Jurkat, Clone E6-1 (cell line): Measurements from ENCODE around the gene GMPR.

Source experiments
- DNase-seq: peaks from one replicate; pipeline ENCODE4 v3.0.0-alpha.2; 2011; ENCODE audit warnings: low read depth, low spot score
- H3K4me3 ChIP-seq: 2 replicates; pipeline ENCODE4 v1.5.1; 2011; ENCODE audit warnings: mild to moderate bottlenecking, low read length, control low read depth, moderate library complexity

The GMPR gene

DNA sequence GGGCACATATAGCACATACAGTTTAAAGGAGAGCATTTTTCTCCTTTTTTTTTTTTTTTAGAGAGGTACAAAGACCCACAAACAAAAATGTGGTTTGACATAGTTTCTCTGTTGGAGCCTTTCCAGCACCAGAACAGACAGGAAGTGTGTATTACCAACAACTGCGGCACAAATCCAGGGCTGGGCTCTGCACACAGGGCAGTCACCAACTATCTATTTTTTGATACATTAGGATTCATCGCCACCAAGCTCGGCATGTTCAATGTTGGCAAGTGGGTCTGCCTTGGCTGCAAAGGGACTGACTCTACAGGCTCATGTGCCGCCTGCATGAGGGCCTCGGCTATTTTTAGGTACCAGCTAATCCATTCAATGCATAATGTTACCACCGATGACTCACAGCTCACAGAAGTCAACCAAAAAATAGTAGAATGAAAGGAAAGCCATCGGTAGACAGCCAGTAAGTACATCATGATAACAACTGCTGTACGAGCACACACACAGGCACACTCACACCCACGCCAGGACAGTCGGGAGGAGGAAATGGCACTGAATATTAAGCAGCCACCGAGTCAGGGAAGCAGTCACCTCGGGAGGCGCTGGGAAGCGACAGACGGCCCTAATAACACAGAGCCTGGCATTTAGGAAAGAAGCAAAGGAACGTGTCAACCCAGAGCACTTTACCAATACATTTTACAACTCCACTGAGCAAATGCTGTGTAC lies 81.6 kb downstream of the GMPR start:
- peak; percentile 78 for DNase-seq
- H3K4me3 ChIP-seq, result peak overlapping the region; percentile 35

DNA sequence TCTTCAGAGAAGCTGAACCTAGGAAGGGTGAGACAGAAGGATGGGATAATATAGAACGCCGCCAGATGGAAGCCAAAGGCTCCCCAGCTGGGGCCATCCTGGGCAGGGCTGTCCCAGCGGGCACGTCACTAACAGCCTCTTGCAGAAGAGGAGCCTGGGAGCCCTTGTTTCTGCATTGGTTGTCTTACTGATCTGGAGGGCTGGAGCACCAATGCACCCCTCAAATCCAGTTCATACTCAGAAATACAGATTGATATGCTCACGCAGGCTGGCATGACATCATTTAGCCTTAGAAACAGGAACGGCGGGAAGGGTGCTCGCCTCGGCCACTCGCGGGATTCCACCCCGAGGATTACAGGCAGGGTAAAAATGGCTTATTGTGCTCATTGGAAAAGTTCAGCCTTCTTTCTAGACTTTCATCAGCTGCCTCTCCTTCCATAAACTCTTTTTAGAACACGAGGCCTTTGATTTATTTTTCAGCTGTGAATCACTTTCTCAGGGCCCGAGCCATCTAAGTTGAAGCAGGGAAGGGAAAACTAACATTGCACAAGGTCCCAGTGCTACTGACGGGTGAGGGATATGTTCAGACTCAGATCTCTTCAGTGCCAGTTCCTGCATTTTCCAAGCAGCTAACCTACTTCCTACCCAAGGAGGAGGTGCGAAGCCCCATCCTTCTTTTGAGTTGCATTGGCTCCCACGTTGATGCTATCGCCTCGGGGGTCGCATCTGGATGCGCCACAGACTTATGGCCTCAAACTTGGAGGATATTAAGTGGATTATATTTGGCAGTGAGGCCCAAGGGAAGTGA lies 82.3 kb downstream of the GMPR start:
- H3K4me3 ChIP-seq, result no peak overlapping the region
- DNase-seq, result no peak

DNA sequence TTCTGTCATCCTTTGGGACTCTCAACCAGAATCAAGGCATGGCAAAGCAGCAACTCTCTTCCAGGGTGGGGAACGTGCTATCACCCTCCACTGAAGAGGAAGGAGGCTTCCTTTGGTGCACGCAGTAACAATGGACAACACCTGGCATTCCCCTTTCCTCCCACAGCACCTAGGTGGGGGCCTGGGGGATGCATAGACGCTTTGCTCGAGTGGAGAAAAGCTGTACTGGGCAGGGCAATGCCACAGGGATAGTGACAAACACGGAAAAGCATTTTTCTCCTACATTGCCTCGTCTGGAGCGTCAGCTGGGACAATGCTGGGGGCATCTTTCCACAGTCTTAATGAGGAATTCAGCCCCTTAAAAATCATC lies 82.9 kb downstream of the GMPR start:
- no peak overlapping the region for H3K4me3 ChIP-seq
- no peak for DNase-seq

DNA sequence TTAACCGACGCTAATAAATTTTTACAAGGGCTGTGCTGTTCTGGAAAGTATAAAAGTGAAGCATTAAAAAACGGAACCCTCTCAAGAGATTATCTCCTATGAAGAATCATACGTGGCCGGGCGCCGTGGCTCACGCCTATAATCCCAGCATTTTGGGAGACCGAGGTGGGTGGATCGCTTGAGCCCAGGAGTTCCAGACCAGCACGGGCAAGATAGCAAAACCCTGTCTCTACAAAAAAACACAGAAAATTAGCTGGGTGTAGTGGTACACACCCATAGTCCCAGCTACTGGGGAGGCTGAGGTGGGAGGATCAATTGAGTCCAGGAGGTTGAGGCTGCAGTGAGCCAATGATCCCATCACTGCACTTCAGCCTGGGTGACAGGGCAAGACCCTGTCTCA lies 83.4 kb downstream of the GMPR start:
- H3K4me3 ChIP-seq, result no peak overlapping the region
- no peak for DNase-seq

DNA sequence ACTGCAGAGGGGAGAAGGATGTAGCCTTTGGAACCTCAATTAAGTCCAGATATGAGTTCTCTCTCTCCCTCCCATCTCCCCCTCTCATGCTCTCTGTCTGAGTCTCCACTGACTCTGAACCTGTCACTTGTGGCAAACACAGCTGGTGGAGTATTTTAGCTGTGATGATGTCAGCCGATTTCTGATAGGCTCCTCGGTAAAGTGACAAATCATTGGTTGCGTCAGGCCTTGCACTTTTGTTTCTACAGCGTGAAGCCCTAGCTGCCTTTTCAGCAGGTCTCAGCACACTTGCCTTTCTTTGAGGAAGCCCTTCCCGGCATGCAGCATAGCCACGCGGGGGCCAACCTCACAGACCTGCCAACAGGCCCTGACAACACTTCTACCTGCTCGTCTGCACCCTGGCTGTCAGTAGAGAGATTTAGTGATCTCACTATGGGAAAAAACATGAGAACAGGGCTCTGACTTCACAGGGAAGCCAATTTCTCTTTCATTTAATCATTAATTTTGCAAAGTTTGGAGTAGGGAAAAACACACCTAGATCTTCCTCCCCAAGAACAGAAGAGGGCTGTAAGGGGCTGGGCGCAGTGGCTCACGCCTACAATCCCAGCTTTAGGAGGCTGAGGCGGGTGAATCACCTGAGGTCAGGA lies 84.4 kb downstream of the GMPR start:
- peak; percentile 87 for DNase-seq

DNA sequence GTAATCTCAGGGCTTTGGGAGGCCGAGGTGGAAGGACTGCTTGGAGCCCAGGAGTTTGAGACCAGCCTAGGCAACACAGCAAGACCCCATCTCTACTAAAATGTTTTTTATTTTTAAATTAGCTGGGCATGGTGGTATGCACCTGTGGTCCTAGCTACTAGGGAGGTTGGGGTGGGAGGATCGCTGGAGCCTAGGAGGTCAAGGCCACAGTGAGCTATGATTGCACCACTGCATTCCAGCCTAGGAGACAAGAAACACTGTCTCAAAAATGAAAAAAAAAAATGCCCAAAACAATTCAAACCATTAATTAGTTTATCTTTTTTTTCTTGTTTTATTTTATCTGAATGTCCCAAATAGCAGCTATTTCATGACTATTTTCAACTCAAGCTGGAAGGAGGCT lies 85.8 kb downstream of the GMPR start:
- no peak for DNase-seq
- H3K4me3 ChIP-seq, result no peak overlapping the region

More for the DNA sequence above, 84.4 kb downstream of the GMPR start:
- H3K4me3 ChIP-seq, result no peak overlapping the region

DNA sequence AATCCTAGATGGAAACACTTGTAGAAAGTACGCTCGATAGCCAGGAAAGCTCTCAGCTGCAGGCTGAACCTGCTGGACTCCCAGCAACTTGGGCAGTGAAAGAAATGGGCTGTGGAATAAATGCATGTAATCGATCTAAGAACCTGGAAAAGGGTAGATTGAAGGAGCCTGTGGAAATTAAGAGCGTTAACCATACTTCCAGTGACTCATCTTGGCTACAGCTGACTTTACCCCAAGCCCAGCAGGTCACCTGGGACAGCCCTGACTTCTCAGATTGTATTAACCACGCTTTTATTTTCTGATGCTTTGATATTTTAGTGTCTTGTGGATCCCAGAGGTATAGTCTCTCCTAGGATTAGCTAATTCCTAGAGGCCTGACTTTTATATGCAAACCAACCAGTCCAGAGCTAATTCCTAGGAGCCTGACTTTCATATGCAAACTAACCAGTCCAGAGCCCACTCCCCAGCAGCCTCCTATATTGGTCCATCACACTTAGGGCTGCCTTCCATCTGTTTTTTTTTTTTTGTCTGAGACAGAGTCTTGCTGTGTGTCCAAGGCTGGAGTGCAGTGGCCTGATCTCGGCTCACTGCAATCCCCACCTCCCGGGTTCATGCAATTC lies 86.3 kb downstream of the GMPR start:
- H3K4me3 ChIP-seq, result no peak overlapping the region
- no peak for DNase-seq

DNA sequence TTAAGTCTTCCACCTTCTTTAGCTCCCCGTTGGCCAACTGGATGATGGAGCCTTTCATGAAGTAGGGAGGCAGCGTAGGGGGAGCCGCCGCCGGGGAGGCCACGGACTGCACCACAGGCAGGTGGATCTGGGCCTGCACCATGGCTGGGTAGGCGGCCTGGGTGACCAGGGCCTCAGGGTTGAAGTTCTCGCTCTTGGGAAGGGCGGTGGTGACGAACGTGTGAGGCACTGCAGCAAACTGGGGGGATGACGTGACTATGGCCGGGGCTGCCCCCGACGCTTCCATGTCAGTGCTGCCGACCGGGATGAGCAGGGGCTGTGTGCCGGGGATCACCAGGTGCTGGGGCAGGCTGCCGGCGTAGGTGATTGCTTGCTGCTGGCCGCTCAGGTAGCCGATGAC lies 88.1 kb downstream of the GMPR start:
- no peak overlapping the region for H3K4me3 ChIP-seq
- DNase-seq, result no peak

DNA sequence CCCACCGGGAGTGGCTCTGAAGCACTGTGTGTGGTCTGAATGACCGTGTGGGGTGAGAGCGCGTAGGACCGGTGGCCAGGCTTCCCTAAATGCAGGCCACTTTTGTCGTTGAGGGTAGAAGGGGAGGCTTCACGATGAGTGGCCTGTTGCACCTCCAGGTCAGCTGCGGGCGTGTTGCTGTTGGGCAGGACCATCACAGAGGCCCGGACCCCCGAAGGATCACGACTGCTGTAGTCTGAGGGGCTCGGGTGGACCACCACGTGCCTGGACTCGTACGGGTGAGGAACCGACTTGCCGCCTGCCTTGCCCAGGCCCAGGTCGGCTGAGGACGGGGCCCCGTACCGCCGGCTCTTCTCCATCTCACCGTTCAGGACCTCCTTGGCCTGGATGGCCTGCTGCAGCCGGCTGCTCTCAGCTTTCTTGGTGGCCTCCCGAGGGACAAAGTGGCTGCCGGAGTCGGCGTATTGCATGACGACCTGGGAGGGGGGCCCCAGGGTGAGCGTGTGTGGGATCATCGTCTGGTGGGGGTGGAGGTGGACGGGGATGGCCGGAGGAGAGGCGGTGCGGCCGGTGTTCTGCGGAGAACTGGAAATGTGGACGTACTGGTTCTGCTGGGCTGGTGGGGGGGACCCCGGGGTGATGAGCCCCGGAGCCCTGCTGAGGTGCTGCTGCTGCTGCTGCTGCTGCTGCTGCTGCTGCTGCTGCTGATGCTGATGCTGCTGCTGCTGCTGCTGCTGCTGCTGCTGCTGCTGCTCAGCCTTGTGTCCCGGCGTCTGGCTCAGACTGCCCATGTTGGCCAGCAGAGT lies 88.8 kb downstream of the GMPR start:
- no peak for DNase-seq
- no peak overlapping the region for H3K4me3 ChIP-seq

DNA sequence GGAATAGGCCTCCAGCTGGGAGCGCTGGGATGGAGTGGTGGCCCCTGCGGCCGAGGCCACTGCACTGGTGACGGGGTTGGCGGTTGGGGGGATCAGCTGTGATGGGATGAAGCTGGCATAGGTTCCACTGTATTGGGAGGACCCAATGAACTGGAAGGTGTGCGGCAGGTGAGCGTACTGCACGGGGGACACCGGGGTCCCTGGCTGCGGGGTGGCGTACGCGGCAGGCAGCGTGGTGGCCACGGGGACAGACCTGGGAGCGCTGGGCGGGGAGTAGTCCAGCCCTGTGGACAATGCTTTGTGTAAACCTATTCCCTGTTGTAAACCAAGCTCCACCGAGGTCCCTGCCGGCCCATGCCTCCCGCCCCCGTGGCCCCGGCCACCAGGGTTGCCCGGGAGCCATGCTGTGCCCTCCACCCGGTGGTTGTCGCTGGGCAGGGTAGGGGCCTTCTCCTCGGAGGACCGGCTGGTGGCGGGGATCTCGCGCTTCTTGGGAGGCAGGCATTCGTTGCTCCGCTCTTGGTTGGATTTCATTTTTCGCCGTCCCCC lies 89.5 kb downstream of the GMPR start:
- no peak for DNase-seq
- H3K4me3 ChIP-seq, result no peak overlapping the region

DNA sequence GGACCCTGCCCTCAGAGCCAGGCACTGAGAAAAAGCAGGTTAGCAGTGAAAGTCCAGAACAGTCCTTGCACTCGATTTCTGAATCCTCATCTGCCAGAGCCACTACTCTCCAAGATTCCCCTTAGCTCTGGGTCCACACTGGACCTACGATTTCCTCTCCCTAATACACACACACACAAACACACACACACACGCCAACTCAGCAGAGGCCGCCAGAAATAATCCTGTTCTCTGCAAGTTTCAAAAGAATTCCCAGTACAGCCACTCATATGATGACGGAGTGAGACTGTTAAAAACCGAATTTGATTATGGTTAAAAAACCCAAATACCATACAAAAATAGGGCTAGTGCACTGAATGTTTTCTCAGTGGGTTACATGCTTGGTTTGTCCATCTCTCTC lies 90.8 kb downstream of the GMPR start:
- DNase-seq, result no peak
- H3K4me3 ChIP-seq, result no peak overlapping the region

DNA sequence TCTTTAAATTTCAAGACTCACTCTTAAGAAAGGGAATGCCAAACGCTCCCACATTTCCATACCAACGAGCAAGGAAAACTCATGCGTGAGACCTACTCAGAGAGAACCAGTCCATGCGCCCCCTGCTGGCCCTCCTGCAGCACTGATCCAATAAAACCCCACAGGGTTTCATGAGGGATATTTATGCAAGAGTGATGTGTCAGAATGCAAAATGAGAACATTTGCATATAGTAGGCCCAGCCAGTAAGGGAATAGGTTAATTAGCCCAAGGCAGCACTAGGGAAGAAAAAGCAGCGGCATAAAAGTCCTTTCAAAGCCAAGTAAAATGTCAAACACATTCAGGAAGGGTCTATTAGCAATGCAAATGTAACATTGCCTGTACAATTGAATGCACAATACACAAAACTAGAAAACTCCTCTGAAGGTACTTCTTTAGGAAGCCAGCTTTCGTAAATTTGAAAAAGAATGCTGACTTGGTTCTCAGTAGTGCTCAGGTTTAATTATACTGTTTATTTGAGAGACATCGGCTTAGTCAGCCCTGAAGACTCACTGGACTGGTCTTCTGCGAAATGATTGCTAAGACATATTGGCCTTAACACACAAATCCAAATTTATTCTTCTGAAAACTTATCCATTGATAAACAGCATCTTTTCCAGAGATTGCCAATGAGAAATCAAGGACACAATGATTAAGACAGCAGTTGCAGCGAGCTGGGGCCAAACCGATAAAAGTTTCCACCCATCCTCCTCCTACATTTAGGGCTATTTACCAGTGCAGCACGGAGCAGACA lies 93.2 kb downstream of the GMPR start:
- no peak overlapping the region for H3K4me3 ChIP-seq
- DNase-seq, result peak; percentile 54

DNA sequence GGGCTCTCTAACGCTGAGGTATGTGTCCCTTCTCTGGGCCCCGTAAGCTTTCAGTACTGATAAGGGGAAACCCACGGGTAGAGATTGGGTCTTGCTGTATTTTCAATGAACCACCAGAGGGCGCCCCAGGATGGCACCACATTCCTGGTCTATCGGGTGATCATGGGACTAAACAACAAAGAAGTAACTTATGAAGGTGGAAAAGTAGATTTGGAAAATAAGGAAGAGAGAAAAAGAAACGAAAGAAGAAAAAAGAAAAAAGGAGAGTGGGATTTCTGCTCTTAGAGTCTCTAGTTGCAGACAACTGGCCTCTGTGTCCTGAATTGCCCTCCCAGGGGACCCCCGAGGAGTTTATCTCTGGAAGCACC lies 93.8 kb downstream of the GMPR start:
- peak; percentile 55 for DNase-seq
- H3K4me3 ChIP-seq, result no peak overlapping the region

DNA sequence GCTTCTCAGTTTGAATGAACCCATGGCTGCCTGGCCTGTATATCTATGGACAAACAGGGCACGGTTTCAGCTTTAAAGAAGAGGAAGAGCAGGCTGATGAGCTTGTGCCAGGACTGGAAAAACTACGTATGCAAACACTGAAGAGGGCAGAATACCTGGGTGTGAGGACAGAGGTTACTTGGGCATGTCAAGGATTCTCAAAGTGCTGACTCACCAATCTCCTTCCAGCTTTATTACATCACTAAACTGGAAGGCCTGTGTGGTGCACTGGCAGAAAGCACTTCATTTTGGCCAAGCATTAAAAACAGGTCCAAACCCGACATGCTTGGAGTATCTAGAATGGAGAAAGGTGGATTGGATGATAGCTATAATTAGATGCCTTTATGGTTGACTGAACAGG lies 95.2 kb downstream of the GMPR start:
- no peak for DNase-seq
- no peak overlapping the region for H3K4me3 ChIP-seq

DNA sequence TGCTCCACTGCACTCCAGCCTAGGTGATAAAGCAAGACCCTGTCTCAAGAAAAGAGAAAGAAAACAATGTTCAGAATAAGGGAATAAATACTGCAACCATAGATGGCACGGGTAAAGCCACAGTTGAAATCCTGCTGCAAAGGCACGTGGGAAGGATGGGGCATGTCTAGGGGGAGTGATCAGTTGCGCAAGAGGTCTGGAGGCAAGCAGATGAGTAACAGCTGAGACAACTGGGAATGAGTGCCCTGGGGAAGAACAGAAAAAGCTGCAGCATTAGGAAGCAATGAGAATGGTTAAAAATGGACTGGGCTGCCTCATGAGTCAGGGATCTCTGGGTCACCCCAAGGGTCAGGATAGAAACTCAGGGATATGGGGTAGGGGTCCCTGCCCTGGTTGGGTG lies 96.3 kb downstream of the GMPR start:
- no peak for DNase-seq
- no peak overlapping the region for H3K4me3 ChIP-seq

DNA sequence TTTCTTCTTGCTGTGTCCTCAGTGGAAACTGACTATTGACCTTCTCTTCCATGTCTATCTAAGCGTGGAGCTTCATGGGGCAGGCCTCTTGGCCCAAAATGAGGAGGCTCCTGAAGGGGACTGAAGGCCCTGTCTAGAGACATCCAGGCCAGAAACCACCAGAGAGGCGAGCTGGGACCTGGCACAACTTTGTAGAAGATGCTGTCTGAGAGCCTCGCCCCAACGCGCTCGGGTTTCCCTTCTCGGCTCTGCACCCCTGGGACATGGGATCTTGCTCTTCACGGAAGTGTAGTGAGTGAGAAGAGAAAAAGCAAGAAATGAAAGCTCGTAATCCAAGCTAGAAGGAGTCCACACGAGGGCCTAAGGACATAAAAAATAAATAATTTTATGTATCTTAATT lies 96.8 kb downstream of the GMPR start:
- H3K4me3 ChIP-seq, result no peak overlapping the region
- no peak for DNase-seq

DNA sequence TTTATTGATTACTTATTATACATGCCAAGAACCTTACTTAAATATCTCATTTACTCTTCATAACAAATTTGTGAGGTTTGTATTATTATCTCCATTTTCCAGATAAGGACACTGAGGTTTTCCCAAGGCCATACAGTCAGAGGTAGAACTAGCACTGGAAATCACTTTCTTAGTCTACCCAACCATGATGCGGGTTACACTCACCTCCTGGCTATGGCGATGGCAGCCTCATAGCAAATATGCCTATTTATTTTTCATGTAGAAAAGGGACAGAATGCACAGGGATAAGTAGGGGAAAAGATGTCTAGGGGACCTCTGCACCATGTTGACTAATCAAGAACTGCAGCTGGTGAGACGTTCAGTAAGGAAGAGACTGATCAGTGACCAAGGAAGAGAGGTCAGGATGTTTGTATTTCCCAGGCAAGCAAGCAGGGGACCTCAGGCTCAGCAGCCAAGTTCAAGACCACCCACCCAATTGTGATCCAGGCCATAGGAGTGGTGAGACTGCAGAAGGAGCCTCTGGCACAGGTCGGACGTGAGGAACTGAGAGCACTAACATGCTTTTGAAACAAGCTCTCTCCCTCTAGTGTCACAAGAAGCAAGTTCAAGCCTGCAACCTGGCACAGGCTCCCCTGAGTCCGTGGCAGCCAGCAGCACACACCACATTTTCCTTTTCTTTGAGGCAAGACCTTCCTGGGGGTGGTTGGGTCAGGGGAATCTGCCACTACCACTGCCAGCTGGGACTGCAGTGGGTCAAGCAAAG lies 97.8 kb downstream of the GMPR start:
- no peak for DNase-seq
- no peak overlapping the region for H3K4me3 ChIP-seq

DNA sequence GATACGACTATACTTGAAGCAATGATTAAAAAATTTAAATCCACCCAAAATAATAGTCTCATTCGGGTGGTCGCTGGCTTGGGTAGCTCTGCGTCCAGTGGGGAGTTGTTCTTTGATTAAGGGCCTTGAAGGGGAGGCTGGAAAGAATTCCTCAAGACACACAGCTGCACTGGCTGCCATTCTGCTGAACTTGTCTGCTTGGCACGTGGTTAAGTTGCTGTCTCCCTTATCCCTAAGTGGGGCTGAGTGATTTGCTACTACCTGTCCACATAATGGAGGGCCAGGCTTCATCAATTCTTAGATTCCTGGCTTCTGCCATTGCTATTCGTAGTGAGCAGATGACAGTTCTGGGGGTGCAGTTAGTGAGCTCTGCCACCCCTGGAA lies 98.5 kb downstream of the GMPR start:
- no peak overlapping the region for H3K4me3 ChIP-seq
- DNase-seq, result no peak
